ENCODE results near the gene NOXO1.

The NOXO1 gene

DNA sequence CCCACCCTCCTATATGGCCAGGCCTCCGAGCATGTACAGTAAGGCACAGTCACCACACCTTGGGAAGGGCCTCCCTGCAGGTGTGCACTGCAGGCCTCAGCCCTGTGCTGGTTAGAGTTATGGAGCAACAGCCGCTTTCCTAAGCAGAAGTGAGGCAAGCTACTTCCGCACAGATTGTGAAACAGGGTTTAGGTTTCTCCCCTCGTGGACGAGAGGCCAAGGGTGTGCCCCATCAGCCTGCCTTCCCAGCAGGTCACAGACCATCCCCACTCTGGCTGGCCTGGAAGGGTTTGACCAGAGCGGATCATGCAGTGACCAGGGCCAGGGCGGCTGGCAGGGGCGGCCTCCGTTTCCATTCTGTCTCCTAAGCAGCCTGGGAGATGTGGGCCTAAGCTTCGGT, 43.0 kb downstream of the NOXO1 start:
- no peak for DNase-seq

DNA sequence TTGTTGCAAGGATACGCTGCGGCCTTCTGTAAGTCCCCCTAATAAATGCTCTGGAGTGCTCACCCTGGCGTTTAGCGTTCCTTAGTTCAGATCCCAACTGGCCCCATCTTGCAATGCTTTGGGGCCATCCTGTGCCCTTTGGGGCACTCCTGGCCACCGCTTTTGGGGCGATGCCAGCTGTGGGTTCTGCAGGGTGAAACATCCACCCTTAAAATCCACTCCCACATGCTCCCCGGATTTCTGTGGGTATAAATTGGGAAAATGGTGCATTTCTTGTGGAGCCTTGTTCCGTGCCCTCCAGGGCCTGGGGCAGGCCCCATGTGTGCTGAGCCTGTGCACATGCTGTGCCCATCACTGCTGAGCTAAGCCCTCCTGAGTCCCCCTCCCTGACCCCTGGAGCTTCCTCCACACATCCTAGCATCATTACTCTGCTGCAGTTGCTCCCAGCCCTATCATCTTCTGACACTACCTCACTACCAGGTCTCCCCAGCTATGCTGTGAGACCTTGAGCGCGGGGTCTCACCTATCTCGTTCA, 44.3 kb downstream of the NOXO1 start:
- no peak for DNase-seq

DNA sequence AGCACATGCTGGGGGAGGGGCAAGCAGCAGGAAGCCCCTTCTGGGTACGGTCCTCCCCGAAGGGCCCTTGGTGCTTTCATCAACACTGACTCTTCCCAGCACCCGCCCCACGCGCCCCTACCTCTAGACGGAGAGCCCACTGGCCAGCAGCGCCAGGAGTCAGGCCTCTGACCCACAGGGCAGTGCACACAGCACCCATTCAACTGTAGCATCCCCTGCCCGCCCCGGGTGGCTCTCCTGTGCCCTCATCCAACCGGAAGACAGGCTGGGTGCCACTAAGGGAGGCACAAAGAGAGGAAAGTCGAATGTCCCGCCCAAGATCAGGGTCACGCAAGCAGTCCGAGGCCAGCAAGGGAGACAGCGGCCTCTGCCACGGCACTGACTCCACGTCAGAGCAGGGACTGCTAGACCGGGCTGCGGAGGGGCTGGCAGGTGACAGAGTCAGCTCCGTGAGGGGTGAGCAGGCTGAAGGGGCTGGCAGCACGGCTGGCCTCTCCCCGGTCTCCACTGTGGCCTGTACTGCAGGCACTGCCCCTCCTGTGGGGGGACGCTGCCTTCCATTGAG, 48.1 kb downstream of the NOXO1 start:
- no peak for DNase-seq

DNA sequence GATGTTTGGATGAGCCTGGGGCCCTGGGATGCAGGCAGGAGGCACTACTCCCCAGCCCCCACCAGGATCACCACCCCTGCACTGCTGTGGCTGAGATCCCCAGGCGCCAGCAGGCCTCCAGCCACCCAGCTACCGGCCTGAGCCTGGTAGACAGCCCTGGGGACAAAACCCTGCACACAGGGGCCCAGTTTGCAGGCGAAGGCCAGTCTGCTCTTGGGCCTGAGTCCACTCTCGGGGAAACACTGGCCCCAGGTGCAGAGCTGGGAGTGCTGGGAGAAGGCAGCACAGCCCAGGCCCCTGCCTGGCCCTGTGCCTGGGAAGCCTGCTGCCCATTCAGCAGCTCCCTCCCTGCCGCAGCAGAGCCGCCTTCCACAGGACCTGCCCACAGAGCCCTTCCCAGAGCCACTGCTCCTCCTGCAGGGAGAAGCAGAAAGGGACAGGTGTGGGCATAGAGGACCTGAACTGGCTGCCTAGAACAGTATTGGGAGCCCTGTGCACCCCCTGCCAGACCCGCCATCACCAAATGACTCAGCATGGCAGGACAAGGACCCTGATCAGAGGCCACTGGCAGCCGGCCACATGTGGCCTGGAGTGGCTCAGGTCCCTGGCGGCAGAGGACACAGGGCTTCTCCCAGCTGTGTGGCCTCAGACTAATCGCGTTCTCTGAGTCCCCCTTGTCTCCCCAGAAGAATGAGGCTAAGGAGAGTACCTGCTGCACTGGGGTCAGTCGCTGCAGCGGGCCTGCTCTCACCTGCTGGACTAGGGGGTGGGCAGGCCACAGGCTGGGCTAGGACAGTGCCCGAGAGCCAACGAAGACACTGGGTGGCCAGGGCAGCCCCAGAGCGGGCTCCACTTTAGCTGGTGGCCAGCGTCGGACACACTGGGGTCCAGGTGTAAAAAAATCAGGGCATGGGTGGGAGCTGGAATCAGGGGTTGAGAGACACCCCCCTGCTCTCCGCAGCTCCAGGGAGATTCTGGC, 48.9 kb downstream of the NOXO1 start:
- no peak for DNase-seq

DNA sequence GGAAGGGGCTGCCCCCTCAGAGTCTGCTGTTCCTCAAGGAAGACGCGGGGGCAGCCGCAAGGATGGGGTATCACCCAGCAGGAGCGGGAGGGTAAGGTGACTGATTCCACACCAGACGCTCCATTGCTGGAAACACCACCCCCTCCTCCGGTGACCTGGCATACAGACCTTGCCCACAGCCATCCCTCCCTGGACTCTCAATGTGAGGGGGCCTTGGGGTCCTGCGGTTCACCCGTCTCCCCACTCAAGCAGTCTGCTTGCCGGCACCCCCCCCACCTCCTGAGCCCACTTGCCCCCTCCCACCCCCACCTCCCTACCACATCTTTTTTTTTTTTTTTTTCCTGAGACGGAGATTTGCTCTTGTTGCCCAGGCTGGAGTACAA, 50.9 kb downstream of the NOXO1 start:
- no peak for DNase-seq

DNA sequence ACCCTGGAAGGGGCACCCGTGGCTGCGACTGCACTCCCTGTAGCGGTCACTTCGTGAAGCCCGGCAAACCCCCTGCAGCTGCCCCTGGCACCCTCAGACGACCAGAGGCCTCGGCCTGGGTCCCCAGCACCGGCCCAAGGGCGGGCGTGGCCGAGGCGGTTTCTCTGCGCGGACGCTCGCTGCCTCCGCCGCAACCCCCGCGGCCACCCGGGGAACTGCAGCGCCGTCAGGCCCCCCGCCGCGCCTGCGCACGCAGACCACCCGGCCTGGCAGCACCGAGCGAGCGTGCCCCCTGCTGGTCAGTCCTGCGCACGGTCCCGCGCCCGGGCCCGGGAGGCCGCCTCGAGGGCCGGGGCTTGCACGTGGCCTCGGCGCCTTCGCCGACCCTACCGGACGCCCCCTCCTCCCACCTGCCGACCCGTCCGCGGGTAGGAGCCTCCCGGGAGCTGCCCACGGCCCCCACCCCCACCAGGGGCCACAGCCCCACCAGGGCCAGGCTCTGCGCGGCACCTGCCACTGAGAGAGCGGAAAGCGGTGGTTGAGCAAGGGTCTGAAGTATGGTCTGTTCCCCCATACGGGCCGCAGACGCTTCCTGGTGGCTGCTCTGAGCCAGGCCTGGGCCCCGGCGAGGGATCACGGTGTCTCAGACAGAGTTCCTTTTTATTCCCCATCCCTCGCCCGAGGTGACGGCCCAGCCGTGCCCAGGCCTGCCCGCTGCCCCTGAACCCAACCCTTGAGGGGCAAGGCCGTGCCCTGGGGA, 51.5 kb downstream of the NOXO1 start:
- DNase-seq: no peak

DNA sequence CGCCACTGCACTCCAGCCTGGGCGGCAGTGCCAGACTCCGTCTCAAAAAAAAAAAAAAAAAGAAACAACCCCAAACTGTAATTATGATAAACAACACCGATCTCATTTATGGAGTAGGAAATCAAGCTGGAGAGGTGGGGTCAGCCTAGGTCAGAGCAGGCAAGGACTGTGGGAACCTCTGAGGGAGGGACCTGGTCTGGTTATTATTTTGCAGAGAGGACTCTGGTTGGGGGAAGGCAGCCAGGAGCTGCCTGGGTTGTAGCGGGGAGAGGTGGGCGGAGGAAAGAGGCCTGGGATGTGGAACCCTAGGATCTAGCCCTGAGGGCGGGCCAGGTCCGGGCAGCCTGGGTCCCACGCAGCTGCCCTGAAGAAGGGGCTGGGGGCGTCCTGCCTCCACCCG, 52.2 kb downstream of the NOXO1 start:
- no peak for DNase-seq
